ACC112 (cell line): ENCODE data around the gene KIAA1549.

Source experiments
- H2AFZ ChIP-seq: fragments of 200-600 bp; sonication (generic); one replicate; pipeline ENCODE4 v1.6.0; 2017; ENCODE audit warnings: antibody characterized with exemption, low read length; ENCODE audit not compliant: unreplicated experiment
- H3K27ac ChIP-seq: fragments of 200-600 bp; sonication (generic); 2 replicates; pipeline ENCODE4 v1.5.1; 2014; ENCODE audit warnings: low read depth, mild to moderate bottlenecking, antibody characterized with exemption, low read length, moderate library complexity
- H3K27me3 ChIP-seq: fragments of 200-600 bp; sonication (generic); 2 replicates; pipeline ENCODE4 v1.6.1; 2014; ENCODE audit warnings: mild to moderate bottlenecking, antibody characterized with exemption, low read length, moderate library complexity, mixed read lengths; ENCODE audit not compliant: insufficient read depth
- H3K36me3 ChIP-seq: fragments of 200-600 bp; sonication (generic); 2 replicates; pipeline ENCODE4 v1.6.1; 2016; ENCODE audit warnings: mild to moderate bottlenecking, antibody characterized with exemption, low read length, moderate library complexity, mixed read lengths; ENCODE audit not compliant: insufficient read depth
- H3K4me1 ChIP-seq: fragments of 200-600 bp; sonication (generic); one replicate; pipeline ENCODE4 v1.6.1; 2016; ENCODE audit warnings: low read length, mixed read lengths; ENCODE audit not compliant: insufficient read depth, unreplicated experiment, control insufficient read depth
- H3K4me3 ChIP-seq: fragments of 200-600 bp; sonication (generic); 2 replicates; pipeline ENCODE4 v1.5.1; 2014; ENCODE audit warnings: mild to moderate bottlenecking, low read depth, low read length
- H3K79me2 ChIP-seq: fragments of 200-600 bp; sonication (generic); one replicate; pipeline ENCODE4 v1.6.0; 2016; ENCODE audit warnings: low read length; ENCODE audit not compliant: control insufficient read depth, unreplicated experiment, insufficient read depth

KIAA1549 gene

DNA sequence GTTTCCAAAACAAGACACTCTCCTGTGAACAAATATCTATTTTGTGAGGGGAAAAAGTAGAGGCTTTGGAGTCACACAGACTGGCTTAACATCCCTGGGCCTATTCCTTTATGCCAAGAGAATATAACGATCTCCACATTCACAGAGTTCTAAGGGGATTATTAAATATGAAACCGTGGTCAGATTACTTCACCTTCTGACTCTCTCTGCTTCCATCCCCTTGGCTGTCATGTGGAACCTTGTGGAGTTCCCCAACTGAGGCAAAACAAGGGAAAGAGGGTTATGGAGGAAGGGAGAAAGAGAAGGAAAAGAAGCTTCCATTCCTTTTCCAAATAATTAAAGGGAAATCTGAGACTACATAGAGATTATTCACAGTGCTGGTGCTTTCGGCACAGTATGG lies 127.7 kb downstream of the KIAA1549 start:
- Histone ChIP-seq H2AFZ (no peak overlapping the region), H3K79me2 (no peaks in the 10 kb centered on the region), H3K4me1 (no peaks in the 10 kb centered on the region), H3K27ac (no peak overlapping the region), H3K4me3 (no peak overlapping the region), H3K27me3 (no peaks in the 10 kb centered on the region), H3K36me3 (peaks cover 2% of the 10 kb centered on the region; the same call in 1 of the 2 replicates)

DNA sequence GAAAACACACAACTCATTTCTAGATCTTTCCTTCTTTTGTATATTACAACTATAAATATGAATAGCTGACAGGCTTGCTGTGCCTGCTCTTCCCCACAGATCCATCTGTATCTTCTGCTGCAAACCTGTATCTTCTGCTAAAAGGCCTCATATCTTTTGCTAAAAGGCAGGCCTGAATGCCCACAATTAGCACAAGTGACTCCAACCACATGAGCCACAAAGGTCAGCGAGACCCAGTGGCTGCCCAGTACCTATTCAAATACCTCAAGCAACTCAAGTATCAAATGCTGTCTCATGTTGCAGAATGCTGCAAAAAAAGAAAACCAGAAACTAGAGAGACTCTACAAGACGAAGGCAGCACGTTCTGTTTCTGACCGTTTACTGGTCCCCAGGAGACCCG lies 128.7 kb downstream of the KIAA1549 start:
- Histone ChIP-seq H3K4me3 (no peak overlapping the region), H2AFZ (no peak overlapping the region), H3K36me3 (peaks cover under 1% of the 10 kb centered on the region; the same call in 1 of the 2 replicates), H3K4me1 (no peaks in the 10 kb centered on the region), H3K27ac (no peak overlapping the region), H3K27me3 (no peaks in the 10 kb centered on the region), H3K79me2 (no peaks in the 10 kb centered on the region)

DNA sequence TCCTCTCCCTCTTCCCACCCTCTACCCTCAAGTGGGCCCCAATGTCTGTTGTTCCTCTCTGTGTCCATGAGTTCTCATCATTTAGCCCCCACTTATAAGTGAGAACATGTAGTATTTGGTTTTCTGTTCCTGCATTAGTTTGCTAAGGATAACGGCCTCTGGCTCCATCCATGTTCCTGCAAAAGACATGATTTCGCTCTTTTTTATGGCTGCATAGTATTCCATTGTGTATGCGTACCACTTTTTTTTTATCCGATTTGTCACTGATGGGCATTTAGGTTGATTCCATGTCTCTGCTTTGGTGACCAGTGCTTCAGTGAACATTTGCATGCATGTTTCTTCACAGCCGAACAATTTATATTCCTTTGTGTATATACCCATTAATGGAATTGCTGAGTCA lies 131.5 kb downstream of the KIAA1549 start:
- H2AFZ ChIP-seq, result no peak overlapping the region
- no peaks in the 10 kb centered on the region for H3K4me1 ChIP-seq
- no peak overlapping the region for H3K27ac ChIP-seq
- no peaks in the 10 kb centered on the region for H3K36me3 ChIP-seq
- H3K79me2 ChIP-seq, result no peaks in the 10 kb centered on the region
- no peak overlapping the region for H3K4me3 ChIP-seq
- no peaks in the 10 kb centered on the region for H3K27me3 ChIP-seq

GRCh38 chr7:138848056-138848980 lies 132.9 kb downstream of the KIAA1549 start:
- H3K4me1 ChIP-seq, result no peaks in the 10 kb centered on the region
- no peaks in the 10 kb centered on the region for H3K27me3 ChIP-seq
- H3K79me2 ChIP-seq, result no peaks in the 10 kb centered on the region
- H3K27ac ChIP-seq, result no peak overlapping the region
- no peak overlapping the region for H2AFZ ChIP-seq
- no peak overlapping the region for H3K4me3 ChIP-seq
- no peaks in the 10 kb centered on the region for H3K36me3 ChIP-seq

GRCh38 chr7:138845711-138846110 lies 135.5 kb downstream of the KIAA1549 start:
- H3K27me3 ChIP-seq, result no peaks in the 10 kb centered on the region
- H3K36me3 ChIP-seq, result no peaks in the 10 kb centered on the region
- no peak overlapping the region for H2AFZ ChIP-seq
- H3K79me2 ChIP-seq, result no peaks in the 10 kb centered on the region
- H3K4me1 ChIP-seq, result no peaks in the 10 kb centered on the region
- H3K27ac ChIP-seq, result no peak overlapping the region
- no peak overlapping the region for H3K4me3 ChIP-seq

- H3K36me3 ChIP-seq, result no peaks in the 10 kb centered on the region
- H3K27me3 ChIP-seq, result no peaks in the 10 kb centered on the region
- no peak overlapping the region for H2AFZ ChIP-seq
- H3K4me1 ChIP-seq, result no peaks in the 10 kb centered on the region
- H3K4me3 ChIP-seq, result no peak overlapping the region
- no peak overlapping the region for H3K27ac ChIP-seq
- H3K79me2 ChIP-seq, result no peaks in the 10 kb centered on the region
Observed at GRCh38 chr7:138843632-138844580, 137.3 kb downstream of the KIAA1549 start.

DNA sequence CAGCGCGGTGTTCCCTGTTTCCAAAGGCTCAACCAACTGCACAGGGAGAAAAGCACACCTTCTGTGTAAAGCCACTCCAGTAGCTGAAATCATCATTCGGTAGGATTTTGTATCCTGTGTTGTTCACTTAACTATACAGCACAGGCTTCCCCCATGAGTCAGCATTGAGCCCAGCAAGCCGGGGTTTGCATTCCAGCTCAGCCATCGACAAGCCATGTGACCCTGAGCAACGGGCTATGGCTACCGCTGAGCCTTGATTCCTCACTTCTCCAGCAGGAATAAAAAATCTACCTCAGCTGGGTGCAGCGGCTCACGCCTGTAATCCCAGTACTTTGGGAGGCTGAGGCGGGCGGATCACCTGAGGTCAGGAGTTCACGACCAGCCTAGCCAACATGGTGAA lies 139.1 kb downstream of the KIAA1549 start:
- no peak overlapping the region for H3K27ac ChIP-seq

GRCh38 chr7:138838166-138838565 lies 143.0 kb downstream of the KIAA1549 start:
- Histone ChIP-seq H3K79me2 (no peaks in the 10 kb centered on the region), H3K4me3 (no peak overlapping the region), H2AFZ (no peak overlapping the region), H3K27me3 (no peaks in the 10 kb centered on the region), H3K4me1 (no peaks in the 10 kb centered on the region), H3K36me3 (no peaks in the 10 kb centered on the region), H3K27ac (no peak overlapping the region)

More for the DNA sequence above, 139.1 kb downstream of the KIAA1549 start:
- Histone ChIP-seq H3K4me1 (no peaks in the 10 kb centered on the region), H2AFZ (no peak overlapping the region), H3K4me3 (no peak overlapping the region), H3K79me2 (no peaks in the 10 kb centered on the region), H3K27me3 (no peaks in the 10 kb centered on the region), H3K36me3 (no peaks in the 10 kb centered on the region)

DNA sequence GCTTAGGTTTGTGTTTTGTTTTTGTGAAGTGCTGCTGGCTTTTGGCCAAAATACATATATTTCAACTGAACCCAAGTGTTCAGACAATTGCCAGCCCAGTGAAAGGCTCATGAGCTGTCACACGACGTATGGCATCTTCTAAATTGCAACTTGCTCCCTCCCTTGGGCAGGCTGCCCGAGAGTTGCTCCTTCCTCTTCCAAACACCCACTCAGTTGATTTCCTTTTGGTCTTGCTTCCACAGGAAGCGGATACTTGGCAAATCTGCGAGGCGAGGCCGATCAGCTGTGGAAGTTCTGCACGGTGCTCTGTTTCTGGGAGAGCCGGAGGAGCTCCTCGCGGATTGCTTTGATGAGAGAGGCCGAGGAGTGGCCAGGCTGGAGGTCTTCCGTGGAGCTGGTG lies 143.6 kb downstream of the KIAA1549 start:
- Histone ChIP-seq H3K4me1 (no peaks in the 10 kb centered on the region), H3K4me3 (no peak overlapping the region), H3K27ac (no peak overlapping the region), H3K27me3 (no peaks in the 10 kb centered on the region), H3K36me3 (no peaks in the 10 kb centered on the region), H3K79me2 (no peaks in the 10 kb centered on the region), H2AFZ (no peak overlapping the region)

DNA sequence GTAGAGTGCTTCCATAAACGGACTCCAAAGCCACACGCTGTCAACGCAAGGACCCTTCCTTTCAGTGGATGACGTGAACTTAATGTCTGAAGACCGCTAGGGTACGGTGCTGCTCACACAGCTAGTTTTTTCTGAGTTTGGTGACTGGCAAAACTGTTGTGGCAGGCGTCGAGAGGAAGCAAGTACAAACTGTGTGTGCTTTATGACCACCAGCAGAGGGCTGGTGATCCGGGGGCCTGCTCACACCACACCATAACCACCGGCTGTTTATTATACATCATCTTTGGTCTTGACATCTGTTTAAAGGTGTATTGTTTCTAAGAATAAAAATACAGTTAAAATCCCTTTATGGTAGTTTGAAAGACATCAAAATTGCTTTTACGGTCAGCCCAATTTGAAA lies 146.1 kb downstream of the KIAA1549 start:
- peaks cover 2% of the 10 kb centered on the region; the same call in 1 of the 2 replicates for H3K27me3 ChIP-seq
- no peaks in the 10 kb centered on the region for H3K36me3 ChIP-seq
- H2AFZ ChIP-seq, result no peak overlapping the region
- H3K4me1 ChIP-seq, result no peaks in the 10 kb centered on the region
- H3K79me2 ChIP-seq, result no peaks in the 10 kb centered on the region
- no peak overlapping the region for H3K4me3 ChIP-seq
- no peak overlapping the region for H3K27ac ChIP-seq
